Measurements from ENCODE around the gene COL12A1.
"Not testable (repeated sequence)": the region's sequence is repeated elsewhere in the genome, so short reads cannot be mapped to it uniquely, and the experiment has no call there.

COL12A1 gene

GRCh38 chr6:75211920-75212590, 6.2 kb upstream of the COL12A1 start:
- no peak for DNase-seq

- DNase-seq: peak; percentile 71
Measured at GRCh38 chr6:75210885-75211739, 5.3 kb upstream of the COL12A1 start.

- DNase-seq: no peak
Measured at GRCh38 chr6:75209184-75209723, 3.4 kb upstream of the COL12A1 start.

GRCh38 chr6:75208298-75209183, 2.7 kb upstream of the COL12A1 start:
- peak; percentile 82 for DNase-seq

- DNase-seq: no peak
Measured at GRCh38 chr6:75206576-75207342, 906 bp upstream of the COL12A1 start.

GRCh38 chr6:75204959-75205775, 686 bp downstream of the COL12A1 start:
- DNase-seq: no peak

- DNase-seq: peak; percentile 23
Measured at GRCh38 chr6:75204217-75204958, 1.5 kb downstream of the COL12A1 start.

- no peak for DNase-seq
Measured at GRCh38 chr6:75203721-75204120, 2.1 kb downstream of the COL12A1 start.

- DNase-seq: no peak
Measured at GRCh38 chr6:75202676-75203131, 3.1 kb downstream of the COL12A1 start.

- no peak for DNase-seq
Measured at GRCh38 chr6:75201901-75202672, 3.8 kb downstream of the COL12A1 start.

GRCh38 chr6:75201021-75201420, 4.8 kb downstream of the COL12A1 start:
- DNase-seq: no peak

GRCh38 chr6:75199889-75200288, 6.0 kb downstream of the COL12A1 start:
- no peak for DNase-seq

- DNase-seq: no peak
Measured at GRCh38 chr6:75196081-75196687, 9.7 kb downstream of the COL12A1 start.

GRCh38 chr6:75188221-75188925, 17.5 kb downstream of the COL12A1 start:
- DNase-seq: no peak

GRCh38 chr6:75186581-75186980, 19.3 kb downstream of the COL12A1 start:
- not testable (repeated sequence) for DNase-seq

GRCh38 chr6:75183099-75183541, 22.7 kb downstream of the COL12A1 start:
- DNase-seq: no peak

- DNase-seq: no peak
Measured at GRCh38 chr6:75180864-75181263, 25.0 kb downstream of the COL12A1 start.

GRCh38 chr6:75178757-75179156, 27.1 kb downstream of the COL12A1 start:
- no peak for DNase-seq

All from CD4-positive, alpha-beta T cell treated with Interleukin-10 for 1 hour (primary cell).